Hepatocyte (in vitro differentiated cells): Measurements from ENCODE around the gene TAF8. TPM values are rescaled to one million over a fixed set of nuclear protein-coding genes. Genes with fewer than 3 reads are reported as not detected.

Experiments
- DNase-seq: peaks from one replicate; pipeline ENCODE4 v3.0.0-alpha.2; 2016; ENCODE audit warnings: low spot score
- H2AFZ ChIP-seq: fragments of 200-600 bp; sonication (generic); 2 replicates; pipeline ENCODE4 v1.6.0; 2016; ENCODE audit warnings: antibody characterized with exemption, mild to moderate bottlenecking
- H3K27ac ChIP-seq: fragments of 200-600 bp; sonication (generic); 2 replicates; pipeline ENCODE4 v1.5.1; 2016; ENCODE audit warnings: mild to moderate bottlenecking
- H3K27me3 ChIP-seq: fragments of 200-600 bp; sonication (generic); 2 replicates; pipeline ENCODE4 v1.6.1; 2016
- H3K36me3 ChIP-seq: fragments of 200-600 bp; sonication (generic); replicated peaks from 2 replicates; pipeline ENCODE4 v1.5.1; 2016; ENCODE audit warnings: low read depth; ENCODE audit not compliant: insufficient read depth
- H3K4me1 ChIP-seq: fragments of 200-600 bp; sonication (generic); 2 replicates; pipeline ENCODE4 v1.5.1; 2016; ENCODE audit warnings: mild to moderate bottlenecking, moderate library complexity; ENCODE audit not compliant: insufficient read depth
- H3K4me2 ChIP-seq: fragments of 200-600 bp; sonication (generic); 2 replicates; pipeline ENCODE4 v1.6.0; 2016
- H3K4me3 ChIP-seq: fragments of 200-600 bp; sonication (generic); 2 replicates; pipeline ENCODE4 v1.5.1; 2016; ENCODE audit warnings: mild to moderate bottlenecking
- H3K79me2 ChIP-seq: fragments of 200-600 bp; sonication (generic); 2 replicates; pipeline ENCODE4 v1.6.0; 2017; ENCODE audit warnings: mild to moderate bottlenecking
- H3K9me2 ChIP-seq: fragments of 200-600 bp; sonication (generic); replicated peaks from 2 replicates; pipeline ENCODE4 v1.6.0; 2017; ENCODE audit warnings: mild to moderate bottlenecking; ENCODE audit not compliant: insufficient read depth
- H3K9me3 ChIP-seq: fragments of 200-600 bp; sonication (generic); 2 replicates; pipeline ENCODE4 v1.5.1; 2016; ENCODE audit warnings: low read depth, mild to moderate bottlenecking
- H4K20me1 ChIP-seq: fragments of 200-600 bp; sonication (generic); 2 replicates; pipeline ENCODE4 v1.6.0; 2016; ENCODE audit warnings: mild to moderate bottlenecking; ENCODE audit not compliant: insufficient read depth, poor library complexity, severe bottlenecking
- EZH2 ChIP-seq: fragments of 200-600 bp; sonication (generic); IDR thresholded peaks from 2 replicates; pipeline ENCODE4 v1.6.1; 2016; ENCODE audit warnings: antibody characterized with exemption, mild to moderate bottlenecking, borderline replicate concordance
- EZH2phosphoT487 ChIP-seq: fragments of 200-600 bp; sonication (generic); IDR thresholded peaks from one replicate; pipeline ENCODE4 v1.6.1; 2018; ENCODE audit warnings: antibody characterized with exemption, mild to moderate bottlenecking, low read depth, moderate library complexity; ENCODE audit not compliant: unreplicated experiment, severe bottlenecking
- WGBS: methylation state at CpG from one replicate; pipeline ENCODE4 v1.1.6; 2016; ENCODE audit warnings: low lambda C conversion rate; ENCODE audit errors: missing lambda C conversion rate; 5-methylcytosine and 5-hydroxymethylcytosine counted together
- polyA plus RNA-seq: library from polyadenylated mRNA; unstranded; fragments of >200 nt; fragmentation: Nextera tagmentation; extraction: Ambion mirVana; gene quantifications from 2 replicates; pipeline ENCODE4 v1.2.1, GENCODE V29; 2016
- total RNA-seq: library from RNA; depleted of rRNA; stranded (reverse); fragments of >200 nt; gene quantifications from 2 replicates; pipeline ENCODE4 v1.2.3, GENCODE V29; 2014
- TF ChIP-seq, protein P1 (sequence below): fragments of 200-600 bp; sonication (generic); IDR thresholded peaks from 2 replicates; pipeline ENCODE4 v1.5.1; 2016; ENCODE audit warnings: antibody characterized with exemption, mild to moderate bottlenecking; ENCODE audit not compliant: poor library complexity

Gene TAF8
- total and polyA plus RNA-seq, 2 experiments from 2014 or later: 14.0 to 25.1 TPM

DNA sequence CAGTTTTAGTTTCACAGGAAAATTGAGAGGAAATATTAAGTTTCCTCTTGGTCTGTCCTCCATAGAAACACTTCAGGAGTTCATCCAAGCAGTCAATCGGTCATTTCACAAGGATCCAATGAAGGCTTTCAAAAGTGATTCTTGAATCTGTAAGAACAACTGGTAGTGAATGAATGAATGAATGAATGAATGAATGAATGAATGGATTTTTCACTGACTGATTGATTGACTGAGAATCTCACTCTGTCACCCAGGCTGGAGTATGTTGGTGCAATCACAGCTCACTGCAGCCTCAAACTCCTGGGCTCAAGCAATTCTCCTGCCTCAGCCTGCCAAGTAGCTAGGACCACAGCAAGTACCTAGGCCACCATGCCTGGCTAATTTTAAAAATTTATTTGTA lies 39.4 kb upstream of the TAF8 start:
- 100% methylated on average over 1 of the region's 1 CpG for WGBS
- H3K4me1 ChIP-seq: peaks cover 7% of the 10 kb centered on the region
- DNase-seq: no peak
- no peaks in the 10 kb centered on the region for H3K36me3 ChIP-seq
- H3K27me3 ChIP-seq: no peaks in the 10 kb centered on the region
- TF ChIP-seq EZH2phosphoT487: no peak
- TF ChIP-seq, protein P1, sequence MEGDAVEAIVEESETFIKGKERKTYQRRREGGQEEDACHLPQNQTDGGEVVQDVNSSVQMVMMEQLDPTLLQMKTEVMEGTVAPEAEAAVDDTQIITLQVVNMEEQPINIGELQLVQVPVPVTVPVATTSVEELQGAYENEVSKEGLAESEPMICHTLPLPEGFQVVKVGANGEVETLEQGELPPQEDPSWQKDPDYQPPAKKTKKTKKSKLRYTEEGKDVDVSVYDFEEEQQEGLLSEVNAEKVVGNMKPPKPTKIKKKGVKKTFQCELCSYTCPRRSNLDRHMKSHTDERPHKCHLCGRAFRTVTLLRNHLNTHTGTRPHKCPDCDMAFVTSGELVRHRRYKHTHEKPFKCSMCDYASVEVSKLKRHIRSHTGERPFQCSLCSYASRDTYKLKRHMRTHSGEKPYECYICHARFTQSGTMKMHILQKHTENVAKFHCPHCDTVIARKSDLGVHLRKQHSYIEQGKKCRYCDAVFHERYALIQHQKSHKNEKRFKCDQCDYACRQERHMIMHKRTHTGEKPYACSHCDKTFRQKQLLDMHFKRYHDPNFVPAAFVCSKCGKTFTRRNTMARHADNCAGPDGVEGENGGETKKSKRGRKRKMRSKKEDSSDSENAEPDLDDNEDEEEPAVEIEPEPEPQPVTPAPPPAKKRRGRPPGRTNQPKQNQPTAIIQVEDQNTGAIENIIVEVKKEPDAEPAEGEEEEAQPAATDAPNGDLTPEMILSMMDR: no peak
- no peak overlapping the region for H3K4me3 ChIP-seq
- no peaks in the 10 kb centered on the region for H3K79me2 ChIP-seq
- no peaks in the 10 kb centered on the region for H4K20me1 ChIP-seq
- H3K4me2 ChIP-seq: no peak overlapping the region
- no peak overlapping the region for H2AFZ ChIP-seq
- H3K27ac ChIP-seq: no peak overlapping the region
- no peaks in the 10 kb centered on the region for H3K9me3 ChIP-seq
- no peaks in the 10 kb centered on the region for H3K9me2 ChIP-seq

DNA sequence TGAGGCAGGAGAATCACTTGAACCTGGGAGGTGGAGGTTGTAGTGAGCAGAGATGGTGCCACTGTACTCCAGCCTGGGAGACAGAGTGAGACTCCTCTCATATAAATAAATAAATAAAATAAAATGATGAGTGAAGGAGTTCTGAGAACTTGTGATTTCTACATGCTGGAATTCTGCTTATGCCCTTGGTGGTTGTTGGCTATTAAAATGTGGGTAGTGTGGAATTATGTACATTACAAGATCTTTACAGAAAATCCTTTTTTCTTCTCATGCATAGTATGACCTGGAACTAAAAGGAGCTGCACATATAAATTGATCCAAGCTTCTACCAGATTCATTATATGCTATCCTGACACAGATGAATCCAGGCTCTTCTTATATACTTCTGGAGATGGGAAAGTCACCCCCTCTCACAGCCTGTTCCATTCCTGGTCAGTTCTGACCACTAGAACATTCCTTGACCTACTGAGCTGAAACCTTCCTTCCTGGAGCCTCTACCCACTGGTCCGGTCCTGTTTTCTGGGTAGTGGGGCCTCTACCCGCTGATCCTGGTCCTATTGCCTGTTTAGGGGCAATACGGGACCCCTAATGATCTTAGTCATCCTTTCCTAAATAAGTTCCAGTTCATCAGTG lies 37.7 kb upstream of the TAF8 start:
- H3K4me2 ChIP-seq: no peak overlapping the region
- 95% methylated on average over 3 of the region's 3 CpGs for WGBS
- no peak for DNase-seq

DNA sequence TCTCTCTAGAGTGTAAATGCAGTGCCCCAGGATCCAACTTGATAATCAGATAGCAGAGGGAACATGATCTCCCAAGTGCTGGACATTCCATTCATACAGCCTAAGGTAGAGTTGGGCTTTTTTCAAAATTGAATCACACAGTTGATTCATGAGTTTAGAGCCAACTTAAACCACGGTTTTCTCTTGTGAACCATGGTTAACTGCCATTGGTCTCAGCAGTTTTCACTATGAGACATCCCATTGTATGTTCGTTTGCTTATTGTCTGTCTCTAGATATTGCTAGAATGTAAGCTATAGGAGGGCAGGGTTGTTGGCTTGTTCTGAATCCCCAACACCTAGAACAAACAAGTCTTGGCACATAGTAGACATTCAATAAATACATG lies 37.2 kb upstream of the TAF8 start:
- no peak overlapping the region for H3K4me3 ChIP-seq
- H3K9me3 ChIP-seq: no peaks in the 10 kb centered on the region
- H3K27ac ChIP-seq: no peak overlapping the region
- DNase-seq: no peak
- H4K20me1 ChIP-seq: no peaks in the 10 kb centered on the region
- no peaks in the 10 kb centered on the region for H3K36me3 ChIP-seq
- no peak overlapping the region for H2AFZ ChIP-seq
- TF ChIP-seq EZH2phosphoT487 (no peak), EZH2 (no peak)
- TF ChIP-seq, protein P1: no peak
- no peak overlapping the region for H3K4me2 ChIP-seq
- H3K4me1 ChIP-seq: peaks cover 16% of the 10 kb centered on the region
- 74% methylated on average over 2 of the region's 2 CpGs for WGBS
- H3K79me2 ChIP-seq: no peaks in the 10 kb centered on the region
- H3K27me3 ChIP-seq: no peaks in the 10 kb centered on the region
- H3K9me2 ChIP-seq: no peaks in the 10 kb centered on the region

More for the DNA sequence above, 37.7 kb upstream of the TAF8 start:
- Histone ChIP-seq H2AFZ (no peak overlapping the region), H3K9me3 (no peaks in the 10 kb centered on the region), H3K27ac (no peak overlapping the region), H3K9me2 (no peaks in the 10 kb centered on the region), H3K27me3 (no peaks in the 10 kb centered on the region), H3K79me2 (no peaks in the 10 kb centered on the region), H3K36me3 (no peaks in the 10 kb centered on the region), H4K20me1 (no peaks in the 10 kb centered on the region), H3K4me1 (peaks cover 15% of the 10 kb centered on the region), H3K4me3 (no peak overlapping the region)
- TF ChIP-seq, protein P1: no peak
- TF ChIP-seq EZH2phosphoT487 (no peak), EZH2 (no peak)
